Stimulated activated CD4-positive, alpha-beta T cell treated with anti-CD3 and anti-CD28 coated beads, TNF-alpha, amount 100 ng/mL, for 1 hour (primary cell): ENCODE results near the gene CATSPER1.
"Not testable (repeated sequence)": the region's sequence is repeated elsewhere in the genome, so short reads cannot be mapped to it uniquely, and the experiment has no call there.

Experiments
- DNase-seq, 3 donors: peaks; one replicate each; pipeline ENCODE4 v3.0.0-alpha.2; 2020; ENCODE audit warnings: low read depth in 3 of 3, low spot score in 1 of 3

CATSPER1 gene

GRCh38 chr11:66020618-66021357 lies 5.5 kb downstream of the CATSPER1 start:
- DNase-seq, result no peak

GRCh38 chr11:66020212-66020611 lies 6.1 kb downstream of the CATSPER1 start:
- DNase-seq, result no peak

GRCh38 chr11:66017321-66017720 lies 9.0 kb downstream of the CATSPER1 start:
- DNase-seq, result no peak

GRCh38 chr11:66016793-66017177 lies 9.5 kb downstream of the CATSPER1 start:
- DNase-seq, result no peak

- no peak for DNase-seq
These were observed 10.1 kb downstream of the CATSPER1 start for GRCh38 chr11:66015936-66016792.

- no peak for DNase-seq
These were observed 10.8 kb downstream of the CATSPER1 start for GRCh38 chr11:66015454-66015881.

GRCh38 chr11:66014804-66015453 lies 11.3 kb downstream of the CATSPER1 start:
- no peak for DNase-seq

DNA sequence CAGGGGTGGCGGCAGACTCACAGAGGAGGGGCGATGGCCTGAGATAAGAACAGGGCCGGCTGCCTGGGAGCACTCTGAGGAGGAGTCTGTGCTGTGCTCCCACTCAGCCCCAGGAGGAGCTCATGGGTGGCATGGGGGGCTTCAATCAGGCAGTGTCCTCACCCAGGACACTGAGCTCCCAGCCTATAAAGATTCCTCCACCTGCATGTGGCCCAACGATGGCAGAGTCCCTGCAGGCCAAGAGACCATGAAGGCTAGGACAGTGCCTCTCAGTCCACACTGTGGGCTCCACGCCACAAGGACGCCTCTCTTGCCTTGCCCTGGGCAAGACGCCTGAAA lies 12.5 kb downstream of the CATSPER1 start:
- DNase-seq, result no peak

DNA sequence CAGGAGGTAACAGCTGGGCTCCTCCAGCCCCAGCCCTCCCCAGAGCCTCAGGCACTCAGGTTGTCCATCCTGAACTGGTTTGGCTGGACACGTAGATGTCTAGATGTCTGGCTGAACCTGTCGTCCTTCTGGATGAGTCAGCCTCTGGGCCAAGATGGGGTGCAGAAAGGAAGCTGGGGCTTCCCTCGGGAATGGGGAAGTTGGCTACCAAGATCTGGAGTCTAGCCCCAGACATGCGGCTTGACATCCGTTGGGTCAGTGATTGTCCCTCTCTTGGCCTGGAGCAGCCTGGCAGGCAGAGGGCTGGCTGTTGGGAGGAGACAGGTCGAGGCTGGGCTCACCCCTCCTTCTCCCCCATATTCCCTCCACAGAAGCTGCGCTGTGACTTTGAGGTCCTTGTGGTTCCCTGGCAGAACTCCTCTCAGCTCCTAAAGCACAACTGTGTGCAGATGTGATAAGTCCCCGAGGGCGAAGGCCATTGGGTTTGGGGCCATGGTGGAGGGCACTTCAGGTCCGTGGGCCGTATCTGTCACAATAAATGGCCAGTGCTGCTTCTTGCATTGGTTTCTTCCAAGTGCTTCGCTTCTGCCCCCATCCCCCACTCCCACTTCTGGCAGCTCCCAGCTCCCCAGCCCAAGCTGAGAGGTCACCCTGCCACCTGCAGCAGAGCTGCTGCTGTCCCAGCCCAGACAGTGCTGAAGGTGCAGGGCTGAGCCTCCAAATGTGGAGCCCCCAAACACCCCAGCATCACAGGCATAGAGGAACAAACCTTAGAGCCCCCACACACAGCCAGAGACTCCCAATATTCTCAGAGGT lies 13.1 kb downstream of the CATSPER1 start:
- DNase-seq, result no peak

GRCh38 chr11:66012371-66012945 lies 13.8 kb downstream of the CATSPER1 start:
- DNase-seq, result no peak

- DNase-seq, result no peak
These were observed 14.4 kb downstream of the CATSPER1 start, which contains the start of gene CST6 for GRCh38 chr11:66011785-66012303. CST6 (plus strand) TSS chr11:66012008; CDS start chr11:66012045, 37 bp downstream.

DNA sequence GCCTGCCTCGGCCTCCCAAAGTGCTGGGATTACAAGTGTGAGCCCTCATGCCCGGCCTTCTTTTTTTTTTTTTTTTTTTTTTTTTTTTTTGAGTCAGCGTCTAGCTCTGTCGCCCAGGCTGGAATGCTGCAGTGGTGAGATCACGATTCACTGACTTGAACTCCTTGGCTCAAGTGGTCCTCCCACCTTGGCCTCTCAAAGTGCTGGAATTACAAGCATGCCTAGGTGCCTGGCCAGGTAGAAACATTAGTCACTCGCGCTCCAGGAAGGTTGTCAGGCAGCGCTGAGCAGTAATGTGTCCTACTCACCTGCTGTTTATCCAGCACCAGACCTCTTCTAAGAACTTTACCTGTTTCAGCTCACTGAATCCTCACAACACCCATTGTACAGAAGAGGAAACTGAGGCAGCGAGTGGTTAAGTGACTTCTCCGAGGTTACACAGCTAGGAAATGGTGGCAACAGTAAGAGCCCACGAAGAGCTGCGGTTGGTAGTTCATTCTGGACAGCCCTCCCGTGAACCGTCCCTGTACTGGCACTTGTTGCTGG lies 15.0 kb downstream of the CATSPER1 start:
- DNase-seq, result no peak

GRCh38 chr11:66010036-66010435 lies 16.2 kb downstream of the CATSPER1 start:
- not testable (repeated sequence) for DNase-seq

DNA sequence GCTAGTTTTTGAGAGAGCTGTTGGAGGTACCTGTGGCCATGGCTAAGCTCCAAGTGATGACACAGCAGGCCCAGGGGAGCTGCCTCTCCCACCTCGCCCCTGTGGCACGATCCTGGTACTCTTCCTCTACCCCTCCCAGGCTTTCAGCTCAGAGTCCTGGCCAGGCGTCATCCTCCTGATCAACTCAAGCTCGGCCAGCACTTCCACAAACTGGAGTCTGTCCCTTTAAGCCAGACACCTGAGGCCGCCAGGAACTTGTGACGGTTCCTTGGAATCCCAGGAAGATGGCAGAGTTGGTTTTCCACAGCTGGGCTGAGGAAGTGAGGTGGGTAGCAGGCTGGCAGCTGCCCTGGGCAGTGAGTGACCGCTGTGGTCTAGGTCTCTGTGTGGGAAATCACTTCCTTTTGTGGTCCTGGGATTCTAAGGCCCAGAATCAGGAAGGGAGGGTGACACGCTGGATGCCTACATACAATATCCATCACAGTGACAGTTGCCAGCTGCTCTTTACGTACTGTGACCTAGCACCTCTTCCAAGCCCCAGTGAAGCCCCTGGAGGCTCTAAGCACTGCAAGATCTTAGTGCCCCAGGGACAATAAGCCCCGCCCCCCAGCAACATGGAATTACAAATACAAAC lies 17.7 kb downstream of the CATSPER1 start:
- no peak for DNase-seq

GRCh38 chr11:66008095-66008467 lies 18.2 kb downstream of the CATSPER1 start:
- DNase-seq, result no peak

DNA sequence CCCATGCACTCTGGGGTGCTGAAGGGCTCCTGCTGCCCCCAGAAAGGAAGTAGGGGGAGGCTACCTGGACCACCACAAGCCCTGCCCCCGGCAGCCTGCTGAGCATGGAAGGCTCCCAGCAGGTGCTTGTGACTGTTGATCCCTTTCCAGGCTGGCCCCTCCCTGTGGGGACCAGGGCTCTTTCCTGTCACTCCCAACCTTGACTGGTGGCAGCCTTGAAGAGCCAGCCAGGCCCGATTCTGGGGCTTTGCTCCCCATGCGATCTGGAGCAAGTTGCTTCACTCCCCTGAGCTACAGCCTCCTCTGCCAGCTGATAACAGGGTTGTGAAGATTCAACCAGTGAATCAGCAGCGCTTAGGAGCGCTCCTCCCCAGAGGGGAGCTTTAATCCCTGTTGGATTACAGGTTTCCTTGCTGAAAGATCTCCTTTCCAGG lies 19.1 kb downstream of the CATSPER1 start:
- DNase-seq, result no peak

DNA sequence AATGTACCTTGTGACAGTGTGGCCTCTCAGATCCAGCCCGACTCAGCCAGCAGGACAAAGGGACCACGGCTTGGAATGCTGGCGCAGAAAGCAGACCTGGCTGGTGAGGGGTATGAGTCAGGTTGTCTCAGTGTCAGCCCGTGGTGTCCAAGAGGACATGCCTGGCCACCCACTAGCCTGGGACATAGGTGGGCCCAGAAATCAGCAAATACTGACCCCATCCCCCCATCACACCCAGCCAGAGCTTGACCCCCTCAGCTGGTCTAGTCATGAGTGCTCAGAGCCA lies 19.4 kb downstream of the CATSPER1 start:
- no peak for DNase-seq

GRCh38 chr11:66006134-66006890 lies 20.0 kb downstream of the CATSPER1 start:
- DNase-seq, result no peak

- no peak for DNase-seq
These were observed 22.1 kb downstream of the CATSPER1 start for GRCh38 chr11:66004186-66004585.
